CD4-positive, alpha-beta T cell (primary cell): Measurements from ENCODE around the gene ABI3. TPM values are rescaled to one million over a fixed set of nuclear protein-coding genes. Genes with fewer than 3 reads are reported as not detected.

Experiments used
- ATAC-seq: fragments of 200-7000 bp; cut with Tn5 transposase; one replicate; pipeline ENCODE4 v1.10.0; 2022; ENCODE audit warnings: mild to moderate bottlenecking; ENCODE audit not compliant: poor library complexity
- CTCF ChIA-PET: fragments of 350-600 bp; sonication (Branson Sonifier 250); formaldehyde crosslinking; loops from one replicate; lab custom pipeline; 2021; ENCODE audit warnings: antibody characterized with exemption, inconsistent platforms; lab: Charles Lee
- POLR2A ChIA-PET: fragments of 350-600 bp; sonication (Branson Sonifier 250); formaldehyde crosslinking; loops from one replicate; lab custom pipeline; 2021; ENCODE audit warnings: antibody characterized with exemption, inconsistent platforms; lab: Charles Lee
- DNase-seq, 14 experiments: peaks; one replicate each; pipeline ENCODE4 v3.0.0-alpha.2; 2013 to 2020; ENCODE audit warnings: mixed read lengths in 2 of 14
- H3K27ac ChIP-seq, 2 donors: one replicate each; pipeline versions ENCODE4 v1.5.1 to v1.7.0; 2013; ENCODE audit warnings: low read length in 2 of 2, low read depth in 1 of 2, mild to moderate bottlenecking in 1 of 2
- H3K27me3 ChIP-seq, 2 experiments: 1 replicate in 1 of 2; 2 replicates in 1 of 2; pipeline versions ENCODE4 v1.6.1 to v1.7.0; 2013; ENCODE audit warnings: low read length in 2 of 2, control low read depth in 1 of 2, mild to moderate bottlenecking in 1 of 2, moderate library complexity in 1 of 2; ENCODE audit not compliant: insufficient read depth in 2 of 2, control insufficient read depth in 1 of 2
- H3K36me3 ChIP-seq: one replicate; pipeline ENCODE4 v1.6.1; 2013; ENCODE audit warnings: low read length, control low read depth; ENCODE audit not compliant: insufficient read depth
- H3K4me1 ChIP-seq: one replicate; pipeline ENCODE4 v1.6.1; 2013; ENCODE audit warnings: low read length, control low read depth; ENCODE audit not compliant: insufficient read depth
- H3K4me3 ChIP-seq: one replicate; pipeline ENCODE4 v1.5.1; 2013; ENCODE audit warnings: mild to moderate bottlenecking, low read length, moderate library complexity
- H3K9me3 ChIP-seq, 2 experiments: 1 replicate in 1 of 2; 2 replicates in 1 of 2; pipeline versions ENCODE4 v1.6.1 to v1.7.0; 2013; ENCODE audit warnings: low read length in 2 of 2, mild to moderate bottlenecking in 2 of 2, control low read depth in 1 of 2, moderate library complexity in 1 of 2; ENCODE audit not compliant: control insufficient read depth in 1 of 2, insufficient read depth in 1 of 2
- H3K27ac Mint-ChIP-seq: one replicate; pipeline ENCODE4 v1.8.0; 2020; ENCODE audit warnings: mixed read lengths
- H3K27me3 Mint-ChIP-seq: one replicate; pipeline ENCODE4 v1.8.0; 2021; ENCODE audit warnings: mixed read lengths
- H3K36me3 Mint-ChIP-seq: one replicate; pipeline ENCODE4 v1.8.0; 2021; ENCODE audit warnings: low read depth, mixed read lengths
- H3K4me1 Mint-ChIP-seq: one replicate; pipeline ENCODE4 v1.8.0; 2021; ENCODE audit warnings: low read depth, mixed read lengths
- H3K4me3 Mint-ChIP-seq: one replicate; pipeline ENCODE4 v1.8.0; 2020; ENCODE audit warnings: mild to moderate bottlenecking, mixed read lengths
- H3K9me3 Mint-ChIP-seq: one replicate; pipeline ENCODE4 v1.8.0; 2020; ENCODE audit warnings: mixed read lengths
- CTCF ChIP-seq: fragments of 200-600 bp; IDR thresholded peaks from one replicate; pipeline ENCODE4 v1.8.0; 2022; ENCODE audit warnings: antibody characterized with exemption, mild to moderate bottlenecking
- intact Hi-C, 2 experiments: fragments of 100-400 bp; cut with DNase I in 1 of 2; cut with micrococcal nuclease in 1 of 2; formaldehyde crosslinking; loops; one replicate each; pipeline versions ENCODE4 v1.15.1 to v1.9.0; 2023 to 2025; cut with DNase I, micrococcal nuclease
- total RNA-seq, 174 experiments: library from RNA in 2 of 174; stranded (reverse) in 2 of 174; gene quantifications; one replicate each; pipeline ENCODE4 v1.2.3 and lab custom pipeline; 2021 to 2026

ABI3 gene
- total RNA-seq, 2 experiments from 2014 or later, result 5.6 to 5.8 TPM

GRCh38 chr17:49241040-49241439, 30.5 kb downstream of the ABI3 start:
- ATAC-seq, result no peak
- POLR2A ChIA-PET, result no interaction called here
- Histone ChIP-seq H3K36me3 (no peaks in the 10 kb centered on the region), H3K27ac (no peak overlapping the region), H3K9me3 (no peaks in the 10 kb centered on the region), H3K4me3 (no peak overlapping the region), H3K4me1 (no peaks in the 10 kb centered on the region), H3K27me3 (no peaks in the 10 kb centered on the region)
- Mint-ChIP-seq H3K27ac (no peak overlapping the region), H3K9me3 (no peaks in the 10 kb centered on the region), H3K27me3 (peaks cover 8% of the 10 kb centered on the region), H3K4me1 (no peaks in the 10 kb centered on the region), H3K4me3 (no peak overlapping the region), H3K36me3 (no peaks in the 10 kb centered on the region)
- no peak for DNase-seq
- no peak for TF ChIP-seq CTCF
- CTCF ChIA-PET, result no interaction called here
- intact Hi-C loops, result no loop called here

- no peaks in the 10 kb centered on the region for H3K9me3 ChIP-seq
- H3K36me3 ChIP-seq, result no peaks in the 10 kb centered on the region
- H3K4me3 ChIP-seq, result no peak overlapping the region
- ChIA-PET POLR2A (no interaction called here), CTCF (no interaction called here)
- no peak for TF ChIP-seq CTCF
- no peak for ATAC-seq
- H3K4me1 Mint-ChIP-seq, result no peaks in the 10 kb centered on the region
- intact Hi-C loops, result no loop called here
- no peak for DNase-seq
- no peaks in the 10 kb centered on the region for H3K4me1 ChIP-seq
- H3K27me3 ChIP-seq, result no peaks in the 10 kb centered on the region
- no peaks in the 10 kb centered on the region for H3K9me3 Mint-ChIP-seq
- no peak overlapping the region for H3K27ac Mint-ChIP-seq
- H3K4me3 Mint-ChIP-seq, result no peak overlapping the region
- no peak overlapping the region for H3K27ac ChIP-seq
- no peaks in the 10 kb centered on the region for H3K36me3 Mint-ChIP-seq
- H3K27me3 Mint-ChIP-seq, result peaks cover 10% of the 10 kb centered on the region
Measured at GRCh38 chr17:49241692-49242397, 31.3 kb downstream of the ABI3 start.

- ATAC-seq, result no peak
- Histone ChIP-seq H3K27me3 (no peaks in the 10 kb centered on the region), H3K9me3 (no peaks in the 10 kb centered on the region), H3K36me3 (no peaks in the 10 kb centered on the region), H3K4me1 (no peaks in the 10 kb centered on the region), H3K4me3 (no peak overlapping the region), H3K27ac (no peak overlapping the region)
- no peak for DNase-seq
- intact Hi-C loops, result no loop called here
- Mint-ChIP-seq H3K4me3 (no peak overlapping the region), H3K27me3 (peaks cover 10% of the 10 kb centered on the region), H3K27ac (no peak overlapping the region), H3K36me3 (no peaks in the 10 kb centered on the region), H3K9me3 (no peaks in the 10 kb centered on the region), H3K4me1 (no peaks in the 10 kb centered on the region)
- ChIA-PET CTCF (no interaction called here), POLR2A (no interaction called here)
- TF ChIP-seq CTCF, result no peak
Measured at GRCh38 chr17:49242813-49243212, 32.3 kb downstream of the ABI3 start.
